ENCODE measurements around the gene IGFL1.

DNA sequence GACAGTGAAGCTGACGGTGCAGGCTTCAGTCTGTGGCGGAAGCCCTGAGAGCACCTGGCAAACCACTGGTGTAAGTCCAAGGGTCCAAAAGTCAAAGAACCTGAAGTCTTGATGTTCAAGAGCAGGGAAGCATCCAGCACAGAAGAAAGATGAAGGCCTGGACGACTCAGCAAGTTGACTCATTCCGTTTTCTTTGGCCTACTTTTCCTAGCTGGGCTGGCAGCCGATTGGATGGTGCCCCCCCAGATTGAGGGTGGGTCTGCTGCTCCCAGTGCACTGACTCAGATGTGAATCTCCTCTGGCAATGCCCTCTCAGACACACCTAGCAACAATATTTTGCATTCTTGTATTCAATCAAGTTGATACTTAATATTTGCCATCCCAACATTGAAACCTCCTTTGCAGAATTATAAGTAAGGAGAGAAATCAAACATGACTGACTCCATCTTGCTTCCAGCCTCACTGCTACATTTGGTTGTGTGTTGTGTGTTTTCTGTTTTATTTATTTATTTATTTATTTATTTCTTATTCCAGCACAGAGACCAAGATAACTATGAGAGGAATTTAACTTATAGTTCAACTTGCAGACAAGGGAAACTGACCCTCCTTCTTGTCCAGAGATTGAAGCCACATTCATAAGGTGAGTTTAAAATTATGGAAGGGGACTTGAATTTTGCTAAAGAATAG is 48.7 kb upstream of the IGFL1 start:
- TF ChIP-seq, protein P1, sequence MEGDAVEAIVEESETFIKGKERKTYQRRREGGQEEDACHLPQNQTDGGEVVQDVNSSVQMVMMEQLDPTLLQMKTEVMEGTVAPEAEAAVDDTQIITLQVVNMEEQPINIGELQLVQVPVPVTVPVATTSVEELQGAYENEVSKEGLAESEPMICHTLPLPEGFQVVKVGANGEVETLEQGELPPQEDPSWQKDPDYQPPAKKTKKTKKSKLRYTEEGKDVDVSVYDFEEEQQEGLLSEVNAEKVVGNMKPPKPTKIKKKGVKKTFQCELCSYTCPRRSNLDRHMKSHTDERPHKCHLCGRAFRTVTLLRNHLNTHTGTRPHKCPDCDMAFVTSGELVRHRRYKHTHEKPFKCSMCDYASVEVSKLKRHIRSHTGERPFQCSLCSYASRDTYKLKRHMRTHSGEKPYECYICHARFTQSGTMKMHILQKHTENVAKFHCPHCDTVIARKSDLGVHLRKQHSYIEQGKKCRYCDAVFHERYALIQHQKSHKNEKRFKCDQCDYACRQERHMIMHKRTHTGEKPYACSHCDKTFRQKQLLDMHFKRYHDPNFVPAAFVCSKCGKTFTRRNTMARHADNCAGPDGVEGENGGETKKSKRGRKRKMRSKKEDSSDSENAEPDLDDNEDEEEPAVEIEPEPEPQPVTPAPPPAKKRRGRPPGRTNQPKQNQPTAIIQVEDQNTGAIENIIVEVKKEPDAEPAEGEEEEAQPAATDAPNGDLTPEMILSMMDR (IDR thresholded peaks at IDR 0.05): no peak
- TF ChIP-seq POLR2A (IDR thresholded peaks at IDR 0.05) (no peak), EP300 (IDR thresholded peaks at IDR 0.05) (no peak)
